HG03558 (cell line): ENCODE results near the gene ELOVL6.

Source experiments
- ATAC-seq: cut with Tn5 transposase; IDR thresholded peaks from one replicate; pipeline ENCODE4 v1.9.1; 2021; ENCODE audit warnings: moderate number of reproducible peaks; ENCODE audit not compliant: unreplicated experiment; ENCODE audit errors: extremely low read depth

ELOVL6 gene

GRCh38 chr4:110130576-110131358, 67.6 kb downstream of the ELOVL6 start:
- no peak for ATAC-seq

- ATAC-seq, result no peak
Observed at GRCh38 chr4:110129544-110129943, 68.9 kb downstream of the ELOVL6 start.

- ATAC-seq, result no peak
Observed at GRCh38 chr4:110128472-110128919, 69.9 kb downstream of the ELOVL6 start.

- no peak for ATAC-seq
Observed at GRCh38 chr4:110128029-110128428, 70.4 kb downstream of the ELOVL6 start.

GRCh38 chr4:110124711-110125110, 73.7 kb downstream of the ELOVL6 start:
- ATAC-seq, result no peak

GRCh38 chr4:110122201-110122600, 76.2 kb downstream of the ELOVL6 start:
- ATAC-seq, result no peak

- ATAC-seq, result no peak
Observed at GRCh38 chr4:110120506-110120905, 77.9 kb downstream of the ELOVL6 start.

GRCh38 chr4:110119880-110120279, 78.5 kb downstream of the ELOVL6 start:
- ATAC-seq, result no peak

GRCh38 chr4:110119337-110119736, 79.1 kb downstream of the ELOVL6 start:
- no peak for ATAC-seq

GRCh38 chr4:110112056-110112455, 86.4 kb downstream of the ELOVL6 start:
- no peak for ATAC-seq

- no peak for ATAC-seq
Observed at GRCh38 chr4:110109455-110109854, 89.0 kb downstream of the ELOVL6 start.

- ATAC-seq, result no peak
Observed at GRCh38 chr4:110108960-110109359, 89.5 kb downstream of the ELOVL6 start.

- ATAC-seq, result peak; percentile 48
Observed at GRCh38 chr4:110108422-110108821, 90.0 kb downstream of the ELOVL6 start.

- ATAC-seq, result no peak
Observed at GRCh38 chr4:110107866-110108265, 90.5 kb downstream of the ELOVL6 start.

GRCh38 chr4:110106931-110107296, 91.5 kb downstream of the ELOVL6 start:
- ATAC-seq, result no peak

- ATAC-seq, result no peak
Observed at GRCh38 chr4:110104661-110105060, 93.8 kb downstream of the ELOVL6 start.

GRCh38 chr4:110099638-110100037, 98.8 kb downstream of the ELOVL6 start:
- no peak for ATAC-seq

- ATAC-seq, result no peak
Observed at GRCh38 chr4:110096405-110096804, 102.0 kb downstream of the ELOVL6 start.

GRCh38 chr4:110092646-110093045, 105.8 kb downstream of the ELOVL6 start:
- no peak for ATAC-seq

- no peak for ATAC-seq
Observed at GRCh38 chr4:110091434-110092140, 106.8 kb downstream of the ELOVL6 start.

GRCh38 chr4:110088670-110089069, 109.7 kb downstream of the ELOVL6 start:
- ATAC-seq, result peak; percentile 60
